Neural progenitor cell (in vitro differentiated cells): ENCODE measurements around the gene HLA-E. TPM values are rescaled to one million over a fixed set of nuclear protein-coding genes. Genes with fewer than 3 reads are reported as not detected.
A peak's percentile ranks its signal among the peaks of the same experiment; 100 is the strongest.

ENCODE experiments used
- DNase-seq: peaks from one replicate; pipeline ENCODE4 v3.0.0-alpha.2; 2016; ENCODE audit warnings: low spot score
- H2AFZ ChIP-seq: fragments of 200-600 bp; sonication (generic); replicated peaks from 2 replicates; pipeline ENCODE4 v1.6.1; 2016; ENCODE audit warnings: antibody characterized with exemption
- H3F3A ChIP-seq: fragments of 200-600 bp; sonication (generic); 2 replicates; pipeline ENCODE4 v1.6.1; 2016; ENCODE audit warnings: antibody characterized with exemption, low read depth
- H3K27ac ChIP-seq: fragments of 200-600 bp; sonication (generic); 2 replicates; pipeline ENCODE4 v1.5.1; 2016; ENCODE audit warnings: mild to moderate bottlenecking
- H3K27me3 ChIP-seq: fragments of 200-600 bp; sonication (generic); 2 replicates; pipeline ENCODE4 v1.6.1; 2016; ENCODE audit warnings: mild to moderate bottlenecking, moderate library complexity
- H3K36me3 ChIP-seq: fragments of 200-600 bp; sonication (generic); 2 replicates; pipeline ENCODE4 v1.5.1; 2016
- H3K4me1 ChIP-seq: fragments of 200-600 bp; sonication (generic); 2 replicates; pipeline ENCODE4 v1.6.1; 2016; ENCODE audit warnings: mixed run types
- H3K4me2 ChIP-seq: fragments of 200-600 bp; sonication (generic); 2 replicates; pipeline ENCODE4 v1.6.1; 2016
- H3K4me3 ChIP-seq: fragments of 200-600 bp; sonication (generic); 2 replicates; pipeline ENCODE4 v1.5.1; 2016
- H3K79me2 ChIP-seq: fragments of 200-600 bp; sonication (generic); 2 replicates; pipeline ENCODE4 v1.6.1; 2016; ENCODE audit warnings: low read depth
- H3K9ac ChIP-seq: fragments of 200-600 bp; sonication (generic); 2 replicates; pipeline ENCODE4 v1.6.1; 2016
- H3K9me3 ChIP-seq: fragments of 200-600 bp; sonication (generic); 2 replicates; pipeline ENCODE4 v1.5.1; 2016; ENCODE audit warnings: low read depth
- H4K20me1 ChIP-seq: fragments of 200-600 bp; sonication (generic); 2 replicates; pipeline ENCODE4 v1.6.1; 2016; ENCODE audit warnings: low read depth
- H3K27ac Mint-ChIP-seq: 3 replicates; pipeline ENCODE4 v1.8.0; 2021; ENCODE audit warnings: mixed read lengths
- H3K27me3 Mint-ChIP-seq: 2 replicates; pipeline ENCODE4 v1.8.0; 2022; ENCODE audit warnings: low read depth, mild to moderate bottlenecking, inconsistent platforms, moderate library complexity, mixed read lengths; ENCODE audit not compliant: insufficient read depth
- H3K36me3 Mint-ChIP-seq: 3 replicates; pipeline ENCODE4 v1.8.0; 2021; ENCODE audit warnings: mixed read lengths
- H3K4me1 Mint-ChIP-seq: 3 replicates; pipeline ENCODE4 v1.8.0; 2021; ENCODE audit warnings: mixed read lengths
- H3K4me3 Mint-ChIP-seq: 3 replicates; pipeline ENCODE4 v1.8.0; 2021; ENCODE audit warnings: mild to moderate bottlenecking, moderate library complexity, mixed read lengths
- H3K9me3 Mint-ChIP-seq: 3 replicates; pipeline ENCODE4 v1.8.0; 2020; ENCODE audit warnings: mixed read lengths
- CTCF ChIP-seq: fragments of 200-600 bp; sonication (generic); IDR thresholded peaks from 2 replicates; pipeline ENCODE4 v1.5.1; 2017; ENCODE audit warnings: antibody characterized with exemption, mild to moderate bottlenecking
- EZH2 ChIP-seq: fragments of 200-600 bp; sonication (generic); IDR thresholded peaks from 2 replicates; pipeline ENCODE4 v1.6.1; 2017; ENCODE audit warnings: antibody characterized with exemption, mild to moderate bottlenecking, moderate library complexity
- EZH2phosphoT487 ChIP-seq: fragments of 200-600 bp; sonication (generic); IDR thresholded peaks from 2 replicates; pipeline ENCODE4 v1.6.1; 2017; ENCODE audit warnings: antibody characterized with exemption
- total RNA-seq: library from RNA; depleted of rRNA; stranded (reverse); fragments of >200 nt; gene quantifications from 2 replicates; pipeline ENCODE4 v1.2.3, GENCODE V29; 2015; ENCODE audit warnings: low replicate concordance

The HLA-E gene
- total RNA-seq, 1 donor from 2014 or later: 24.8 TPM

- Histone ChIP-seq H3K4me1 (no peaks in the 10 kb centered on the region), H3K27ac (no peak overlapping the region), H3K9me3 (no peaks in the 10 kb centered on the region), H2AFZ (no peak overlapping the region), H3K36me3 (no peaks in the 10 kb centered on the region), H3K9ac (no peak overlapping the region), H3K27me3 (peaks cover 95% of the 10 kb centered on the region), H4K20me1 (no peaks in the 10 kb centered on the region), H3K4me2 (no peak overlapping the region), H3K79me2 (no peaks in the 10 kb centered on the region), H3F3A (no peaks in the 10 kb centered on the region), H3K4me3 (no peak overlapping the region)
- peak; percentile 95 for DNase-seq
- Mint-ChIP-seq H3K4me3 (no peak overlapping the region), H3K27me3 (peaks cover 31% of the 10 kb centered on the region), H3K9me3 (no peaks in the 10 kb centered on the region), H3K27ac (no peak overlapping the region), H3K36me3 (no peaks in the 10 kb centered on the region), H3K4me1 (no peaks in the 10 kb centered on the region)
- no peak for TF ChIP-seq EZH2phosphoT487
- TF ChIP-seq EZH2: peak; percentile 56
- peak; percentile 95 for TF ChIP-seq CTCF
Observed at GRCh38 chr6:30453508-30454116, 35.7 kb upstream of the HLA-E start.

GRCh38 chr6:30459145-30459544, 30.2 kb upstream of the HLA-E start:
- H3K4me3 Mint-ChIP-seq: no peak overlapping the region
- H3K4me1 Mint-ChIP-seq: no peaks in the 10 kb centered on the region
- no peaks in the 10 kb centered on the region for H3F3A ChIP-seq
- H3K9me3 ChIP-seq: no peaks in the 10 kb centered on the region
- H3K79me2 ChIP-seq: no peaks in the 10 kb centered on the region
- H3K4me1 ChIP-seq: no peaks in the 10 kb centered on the region
- no peak overlapping the region for H3K27ac Mint-ChIP-seq
- DNase-seq: no peak
- peaks cover 50% of the 10 kb centered on the region for H3K27me3 Mint-ChIP-seq
- no peaks in the 10 kb centered on the region for H4K20me1 ChIP-seq
- no peak overlapping the region for H2AFZ ChIP-seq
- no peaks in the 10 kb centered on the region for H3K9me3 Mint-ChIP-seq
- no peak overlapping the region for H3K4me3 ChIP-seq
- TF ChIP-seq EZH2 (no peak), EZH2phosphoT487 (no peak)
- no peak overlapping the region for H3K4me2 ChIP-seq
- H3K9ac ChIP-seq: no peak overlapping the region
- peaks cover 100% of the 10 kb centered on the region for H3K27me3 ChIP-seq
- no peaks in the 10 kb centered on the region for H3K36me3 Mint-ChIP-seq
- H3K36me3 ChIP-seq: no peaks in the 10 kb centered on the region
- H3K27ac ChIP-seq: no peak overlapping the region

GRCh38 chr6:30461055-30461454, 28.3 kb upstream of the HLA-E start:
- Histone ChIP-seq H4K20me1 (no peaks in the 10 kb centered on the region), H3K27me3 (peaks cover 100% of the 10 kb centered on the region), H3K27ac (no peak overlapping the region), H3F3A (no peaks in the 10 kb centered on the region), H3K79me2 (no peaks in the 10 kb centered on the region), H3K4me3 (no peak overlapping the region), H3K4me2 (no peak overlapping the region), H3K36me3 (no peaks in the 10 kb centered on the region), H3K4me1 (no peaks in the 10 kb centered on the region), H3K9ac (no peak overlapping the region), H2AFZ (no peak overlapping the region), H3K9me3 (no peaks in the 10 kb centered on the region)
- Mint-ChIP-seq H3K36me3 (no peaks in the 10 kb centered on the region), H3K4me1 (no peaks in the 10 kb centered on the region), H3K9me3 (peaks cover 1% of the 10 kb centered on the region), H3K27me3 (peaks cover 60% of the 10 kb centered on the region), H3K4me3 (no peak overlapping the region), H3K27ac (no peak overlapping the region)
- TF ChIP-seq CTCF: no peak
- TF ChIP-seq EZH2: no peak
- DNase-seq: no peak

GRCh38 chr6:30462482-30462881, 26.8 kb upstream of the HLA-E start:
- H3K4me3 Mint-ChIP-seq: no peak overlapping the region
- H3K79me2 ChIP-seq: no peaks in the 10 kb centered on the region
- H3K9ac ChIP-seq: no peak overlapping the region
- H2AFZ ChIP-seq: no peak overlapping the region
- H3F3A ChIP-seq: no peaks in the 10 kb centered on the region
- H3K9me3 Mint-ChIP-seq: peaks cover 1% of the 10 kb centered on the region
- peaks cover 67% of the 10 kb centered on the region for H3K27me3 Mint-ChIP-seq
- no peak overlapping the region for H3K27ac Mint-ChIP-seq
- DNase-seq: no peak
- H4K20me1 ChIP-seq: no peaks in the 10 kb centered on the region
- no peaks in the 10 kb centered on the region for H3K4me1 ChIP-seq
- no peaks in the 10 kb centered on the region for H3K36me3 Mint-ChIP-seq
- no peaks in the 10 kb centered on the region for H3K36me3 ChIP-seq
- TF ChIP-seq EZH2phosphoT487 (no peak), EZH2 (no peak), CTCF (no peak)
- H3K9me3 ChIP-seq: no peaks in the 10 kb centered on the region
- peaks cover 100% of the 10 kb centered on the region for H3K27me3 ChIP-seq
- H3K4me3 ChIP-seq: no peak overlapping the region
- no peak overlapping the region for H3K27ac ChIP-seq
- H3K4me2 ChIP-seq: no peak overlapping the region
- H3K4me1 Mint-ChIP-seq: no peaks in the 10 kb centered on the region
